ENCODE measurements around the gene BBS4. TPM values are rescaled to one million over a fixed set of nuclear protein-coding genes. Genes with fewer than 3 reads are reported as not detected.
A peak's percentile ranks its signal among the peaks of the same experiment; 100 is the strongest.

The BBS4 gene
- total and polyA plus RNA-seq, 8 donors = 8.6 to 19.2 (median 10.4) TPM

DNA sequence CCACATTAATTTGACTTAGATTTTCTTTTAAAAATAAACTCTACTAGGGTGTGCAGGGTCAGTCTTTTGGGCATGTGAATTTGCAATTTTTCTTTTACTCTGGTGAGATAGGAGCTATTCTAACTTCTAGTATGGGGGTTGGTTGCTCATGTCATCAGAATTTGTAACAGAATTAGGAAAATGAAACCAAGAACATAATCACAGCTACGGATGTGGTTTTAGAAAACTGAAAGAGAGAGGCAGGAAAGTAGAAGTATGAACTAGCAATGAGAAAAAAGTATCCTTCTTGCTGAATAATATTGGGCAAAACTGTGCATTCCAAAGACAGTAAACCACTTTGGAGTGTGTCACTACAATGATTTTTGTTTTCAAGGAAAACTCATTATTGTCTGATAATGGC is 54.2 kb downstream of the BBS4 start:
- no peak for TF ChIP-seq CTCF (IDR thresholded peaks at IDR 0.05)
- DNase-seq (no peak), FAIRE-seq (no peak), ATAC-seq (no peak)
- Histone ChIP-seq H3K27me3 (no peaks in the 10 kb centered on the region), H3K27ac (no peak overlapping the region), H3K4me1 (no peaks in the 10 kb centered on the region), H3K4me3 (no peak overlapping the region), H3K9me3 (no peaks in the 10 kb centered on the region), H3K36me3 (peaks cover 0 to 33% (median 10%) of the 10 kb centered on the region in 3 donors)
- intact Hi-C loops (cut with DNase I) = no loop called here
- WGBS, 2 donors = 57 to 90% methylated on average over 1 of the region's 1 CpG

DNA sequence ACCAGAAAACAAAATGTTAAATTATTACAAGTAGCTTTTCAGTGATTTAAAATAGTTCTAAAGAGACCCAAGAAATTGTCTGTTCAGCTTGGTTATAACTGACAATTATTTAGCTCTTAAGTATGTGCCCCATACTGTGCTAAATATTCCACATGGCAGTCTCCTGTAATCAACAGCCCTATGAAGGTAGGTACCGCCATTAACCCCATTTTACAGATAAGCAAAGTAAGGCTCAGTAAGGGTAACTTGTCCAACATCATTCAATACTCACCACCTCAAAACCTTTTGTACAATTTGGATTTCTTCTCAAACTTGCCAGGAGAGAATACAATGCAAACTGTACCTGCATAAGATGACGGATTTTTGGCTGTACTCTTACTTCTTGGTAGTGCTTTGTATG is 63.7 kb downstream of the BBS4 start:
- intact Hi-C loops (cut with DNase I) = no loop called here
- no peak for TF ChIP-seq CTCF (IDR thresholded peaks at IDR 0.05)
- Histone ChIP-seq H3K27me3 (no peaks in the 10 kb centered on the region), H3K4me1 (no peaks in the 10 kb centered on the region), H3K9me3 (no peaks in the 10 kb centered on the region), H3K27ac (no peak overlapping the region), H3K4me3 (no peak overlapping the region), H3K36me3 (peaks cover 0 to 23% (median 4%) of the 10 kb centered on the region in 3 donors)
- ATAC-seq (no peak), DNase-seq (no peak), FAIRE-seq (no peak)
- 92 to 95% methylated on average over 2 of the region's 2 CpGs for WGBS, 2 donors

GRCh38 chr15:72751751-72752455 is 65.9 kb downstream of the BBS4 start:
- Histone ChIP-seq H3K27me3 (no peaks in the 10 kb centered on the region), H3K36me3 (peaks cover 4 to 32% (median 15%) of the 10 kb centered on the region in 3 donors), H3K27ac (no peak overlapping the region), H3K4me3 (no peak overlapping the region), H3K9me3 (no peaks in the 10 kb centered on the region), H3K4me1 (no peaks in the 10 kb centered on the region)
- ATAC-seq (peak in 3 of 4 donors; percentile 22 to 72 (median 63)), FAIRE-seq (no peak), DNase-seq (no peak)
- WGBS, 2 donors = 81 to 83% methylated on average over 9 of the region's 9 CpGs
- intact Hi-C loops (cut with DNase I) = no loop called here
- no peak for TF ChIP-seq CTCF (IDR thresholded peaks at IDR 0.05)

GRCh38 chr15:72754096-72754495 is 68.1 kb downstream of the BBS4 start:
- Histone ChIP-seq H3K9me3 (no peaks in the 10 kb centered on the region), H3K27ac (no peak overlapping the region), H3K4me1 (no peaks in the 10 kb centered on the region), H3K36me3 (peaks cover 4 to 32% (median 15%) of the 10 kb centered on the region in 3 donors), H3K4me3 (no peak overlapping the region), H3K27me3 (no peaks in the 10 kb centered on the region)
- FAIRE-seq (no peak), DNase-seq (no peak), ATAC-seq (no peak)
- intact Hi-C loops (cut with DNase I) = no loop called here
- no peak for TF ChIP-seq CTCF (IDR thresholded peaks at IDR 0.05)
- WGBS, 2 donors = 95 to 97% methylated on average over 6 of the region's 6 CpGs

DNA sequence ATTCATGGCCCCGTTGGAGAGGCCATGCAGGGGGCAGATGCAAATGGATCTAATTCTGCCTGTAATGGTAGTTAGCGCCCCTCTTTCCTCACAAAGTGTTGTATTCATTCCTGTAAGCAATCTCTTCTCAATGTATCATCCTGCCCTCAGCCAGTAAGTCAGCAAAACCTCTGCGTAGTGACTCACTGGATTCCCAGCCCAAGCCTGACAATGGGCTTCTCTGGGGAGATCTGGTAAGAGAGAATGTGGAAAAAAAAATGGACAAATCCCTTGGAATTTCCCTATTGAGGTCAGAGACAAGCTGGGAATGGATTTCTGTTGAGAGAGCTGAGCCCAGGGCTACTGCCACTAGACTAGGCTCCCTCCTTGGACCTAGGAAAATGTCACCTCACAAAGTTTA is 72.2 kb downstream of the BBS4 start:
- Histone ChIP-seq H3K4me1 (peaks cover 4 to 17% (median 4%) of the 10 kb centered on the region in 3 donors), H3K36me3 (peaks cover 4 to 14% (median 11%) of the 10 kb centered on the region in 3 donors), H3K27me3 (no peaks in the 10 kb centered on the region), H3K9me3 (no peaks in the 10 kb centered on the region), H3K27ac (no peak overlapping the region), H3K4me3 (no peak overlapping the region)
- WGBS, 2 donors = 89 to 96% methylated on average over 3 of the region's 3 CpGs
- DNase-seq (no peak), FAIRE-seq (no peak), ATAC-seq (peak in 1 of 4 donors; percentile 5)
- no peak for TF ChIP-seq CTCF (IDR thresholded peaks at IDR 0.05)
- intact Hi-C loops (cut with DNase I) = no loop called here
